Upper lobe of left lung (tissue), 4 donors: ENCODE measurements around the gene XIRP1.

Source experiments
- POLR2AphosphoS5 ChIP-seq, 2 donors: sonication (generic); formaldehyde crosslinking; IDR thresholded peaks; one replicate each; pipeline ENCODE4 v1.5.1; 2017; ENCODE audit warnings: antibody characterized with exemption in 2 of 2
- TF ChIP-seq, protein P1 (sequence below), 6 experiments: fragments of 450-650 bp in 4 of 6; fragments of 200-600 bp in 2 of 6; sonication (generic) in 2 of 6; IDR thresholded peaks; one replicate each; pipeline ENCODE4 v1.5.1; 2016 to 2019; ENCODE audit warnings: antibody characterized with exemption in 6 of 6

DNA sequence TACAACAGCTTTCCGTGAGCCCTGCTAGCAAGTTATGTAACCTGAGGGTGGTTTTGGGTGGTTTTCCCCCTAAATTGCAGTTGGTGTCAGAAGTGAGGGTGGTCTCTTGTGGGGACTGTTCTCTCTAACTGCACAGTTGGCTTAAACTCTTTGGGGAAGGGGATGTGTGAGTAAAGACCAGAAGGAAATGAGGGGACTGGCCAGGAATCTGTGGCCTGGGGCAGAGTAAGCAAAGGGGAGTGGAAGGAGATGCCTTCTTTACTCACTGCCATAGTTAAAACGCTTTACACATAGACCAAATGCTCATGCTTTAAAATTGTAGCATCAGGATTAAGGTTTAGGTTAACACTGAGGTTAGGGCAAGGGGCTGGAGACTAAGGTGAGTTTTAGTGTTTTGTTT is 21.2 kb upstream of the XIRP1 start:
- TF ChIP-seq POLR2AphosphoS5 (IDR thresholded peaks at IDR 0.05), result no peak
- TF ChIP-seq, protein P1, sequence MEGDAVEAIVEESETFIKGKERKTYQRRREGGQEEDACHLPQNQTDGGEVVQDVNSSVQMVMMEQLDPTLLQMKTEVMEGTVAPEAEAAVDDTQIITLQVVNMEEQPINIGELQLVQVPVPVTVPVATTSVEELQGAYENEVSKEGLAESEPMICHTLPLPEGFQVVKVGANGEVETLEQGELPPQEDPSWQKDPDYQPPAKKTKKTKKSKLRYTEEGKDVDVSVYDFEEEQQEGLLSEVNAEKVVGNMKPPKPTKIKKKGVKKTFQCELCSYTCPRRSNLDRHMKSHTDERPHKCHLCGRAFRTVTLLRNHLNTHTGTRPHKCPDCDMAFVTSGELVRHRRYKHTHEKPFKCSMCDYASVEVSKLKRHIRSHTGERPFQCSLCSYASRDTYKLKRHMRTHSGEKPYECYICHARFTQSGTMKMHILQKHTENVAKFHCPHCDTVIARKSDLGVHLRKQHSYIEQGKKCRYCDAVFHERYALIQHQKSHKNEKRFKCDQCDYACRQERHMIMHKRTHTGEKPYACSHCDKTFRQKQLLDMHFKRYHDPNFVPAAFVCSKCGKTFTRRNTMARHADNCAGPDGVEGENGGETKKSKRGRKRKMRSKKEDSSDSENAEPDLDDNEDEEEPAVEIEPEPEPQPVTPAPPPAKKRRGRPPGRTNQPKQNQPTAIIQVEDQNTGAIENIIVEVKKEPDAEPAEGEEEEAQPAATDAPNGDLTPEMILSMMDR (IDR thresholded peaks at IDR 0.05), result no peak
